DND-41 (cell line): ENCODE data around the gene LHX4.

Experiments
- CTCF ChIP-seq: IDR thresholded peaks from 2 replicates; pipeline ENCODE4 v1.5.1; 2012; ENCODE audit warnings: borderline replicate concordance, low read length, moderate library complexity, mild to moderate bottlenecking; ENCODE audit not compliant: poor library complexity, severe bottlenecking; ENCODE audit errors: extremely low read depth
- EZH2 ChIP-seq: IDR thresholded peaks from 3 replicates; pipeline ENCODE4 v1.6.1; 2012; ENCODE audit warnings: borderline replicate concordance, low read depth, mild to moderate bottlenecking, moderate library complexity, low read length, inconsistent platforms; ENCODE audit not compliant: severe bottlenecking

GRCh38 chr1:180229483-180230415 lies at the start of gene LHX4:
- TF ChIP-seq CTCF (no peak), EZH2 (no peak)
